ENCODE data around the gene ZNF554.
"Not testable (repeated sequence)": the region's sequence is repeated elsewhere in the genome, so short reads cannot be mapped to it uniquely, and the experiment has no call there.

ZNF554 gene

GRCh38 chr19:2872175-2872574 lies 52.5 kb downstream of the ZNF554 start:
- not testable (repeated sequence) for DNase-seq

GRCh38 chr19:2877398-2878331 lies 58.0 kb downstream of the ZNF554 start:
- DNase-seq, result no peak

- DNase-seq, result no peak
Observed at GRCh38 chr19:2883686-2884439, 64.2 kb downstream of the ZNF554 start.

- no peak for DNase-seq
Observed at GRCh38 chr19:2885736-2886135, 66.1 kb downstream of the ZNF554 start.
